SK-N-SH (cell line): ENCODE measurements around the gene CIAO2A. TPM values are rescaled to one million over a fixed set of nuclear protein-coding genes. Genes with fewer than 3 reads are reported as not detected.
"Not testable (repeated sequence)": the region's sequence is repeated elsewhere in the genome, so short reads cannot be mapped to it uniquely, and the experiment has no call there.

Source experiments
- CTCF ChIA-PET: fragments of 300-600, 350-600 bp; formaldehyde crosslinking; extraction: SDS; loops from one replicate; lab custom pipeline; 2021; lab: Yijun Ruan, JAX
- POLR2A ChIA-PET: fragments of 350-600 bp; sonication (Branson Sonifier 250); formaldehyde crosslinking; extraction: SDS; loops from one replicate; lab custom pipeline; 2020; ENCODE audit warnings: antibody characterized with exemption, inconsistent platforms; lab: Yijun Ruan, JAX
- DNase-seq: peaks from one replicate; pipeline ENCODE4 v3.0.0; 2012
- H2AFZ ChIP-seq: fragments of 200-600 bp; sonication (generic); 2 replicates; pipeline ENCODE4 v1.8.1; 2016; ENCODE audit warnings: antibody characterized with exemption, mild to moderate bottlenecking, low read depth
- H3F3A ChIP-seq: fragments of 200-600 bp; sonication (generic); replicated peaks from 2 replicates; pipeline ENCODE3; 2016; ENCODE audit warnings: antibody characterized with exemption, mild to moderate bottlenecking; ENCODE audit not compliant: insufficient read depth
- H3K27ac ChIP-seq, 2 experiments: fragments of 200-500 bp in 1 of 2; fragments of 200-600 bp in 1 of 2; sonication (Bioruptor generic) in 1 of 2; sonication (generic), shearing (Covaris generic) in 1 of 2; 2 replicates each; pipeline versions ENCODE4 v1.5.1 to v1.6.1; 2014 to 2016; ENCODE audit warnings: low read depth in 2 of 2, inconsistent platforms in 1 of 2, low read length in 1 of 2, mild to moderate bottlenecking in 1 of 2, mixed read lengths in 1 of 2
- H3K27me3 ChIP-seq: fragments of 200-600 bp; sonication (generic), shearing (Covaris generic); 2 replicates; pipeline ENCODE4 v1.6.1; 2016; ENCODE audit warnings: mixed run types; ENCODE audit not compliant: insufficient read depth
- H3K36me3 ChIP-seq, 2 experiments: fragments of 200-500 bp in 1 of 2; fragments of 200-600 bp in 1 of 2; sonication (Bioruptor generic) in 1 of 2; sonication (generic) in 1 of 2; replicated peaks in 1 of 2; 2 replicates each; pipeline versions ENCODE3 to v1.5.1; 2014 to 2016; ENCODE audit warnings: low read length in 1 of 2, mild to moderate bottlenecking in 1 of 2; ENCODE audit not compliant: insufficient read depth in 2 of 2, control insufficient read depth in 1 of 2
- H3K4me1 ChIP-seq, 2 experiments: fragments of 200-500 bp in 1 of 2; fragments of 200-600 bp in 1 of 2; sonication (Bioruptor generic) in 1 of 2; sonication (generic), shearing (Covaris generic) in 1 of 2; 2 replicates each; pipeline versions ENCODE4 v1.5.1 to v1.6.1; 2014 to 2016; ENCODE audit warnings: low read depth in 1 of 2, low read length in 1 of 2, mixed run types in 1 of 2; ENCODE audit not compliant: insufficient read depth in 2 of 2, control insufficient read depth in 1 of 2
- H3K4me2 ChIP-seq: fragments of 200-600 bp; sonication (generic), shearing (Covaris generic); 2 replicates; pipeline ENCODE4 v1.6.1; 2017; ENCODE audit warnings: mixed run types
- H3K4me3 ChIP-seq, 2 experiments: fragments of 200-500 bp in 1 of 2; fragments of 200-600 bp in 1 of 2; sonication (Bioruptor generic) in 1 of 2; sonication (generic), shearing (Covaris generic) in 1 of 2; 2 replicates each; pipeline versions ENCODE4 v1.5.1 to v1.8.1; 2014 to 2016; ENCODE audit warnings: low read depth in 2 of 2, inconsistent platforms in 1 of 2, low read length in 1 of 2, mild to moderate bottlenecking in 1 of 2, mixed read lengths in 1 of 2, moderate library complexity in 1 of 2
- H3K79me2 ChIP-seq: fragments of 200-600 bp; sonication (generic); 2 replicates; pipeline ENCODE4 v1.8.1; 2017; ENCODE audit warnings: mild to moderate bottlenecking; ENCODE audit not compliant: insufficient read depth
- H3K9ac ChIP-seq: fragments of 200-600 bp; sonication (generic); 2 replicates; pipeline ENCODE4 v1.6.1; 2017; ENCODE audit warnings: mixed run types
- H3K9me2 ChIP-seq: fragments of 200-600 bp; sonication (generic); 2 replicates; pipeline ENCODE4 v1.6.1; 2017; ENCODE audit warnings: mixed run types
- H3K9me3 ChIP-seq: fragments of 200-600 bp; sonication (generic); 2 replicates; pipeline ENCODE4 v1.6.1; 2017; ENCODE audit warnings: mixed run types, mild to moderate bottlenecking, moderate library complexity
- H4K20me1 ChIP-seq: fragments of 200-600 bp; sonication (generic); 2 replicates; pipeline ENCODE4 v1.6.1; 2017; ENCODE audit warnings: mild to moderate bottlenecking, mixed run types; ENCODE audit not compliant: insufficient read depth
- EZH2phosphoT487 ChIP-seq: fragments of 200-600 bp; sonication (generic); IDR thresholded peaks from 2 replicates; pipeline ENCODE4 v1.6.1; 2017; ENCODE audit warnings: low read depth, mixed run types, mild to moderate bottlenecking, antibody characterized with exemption, moderate library complexity, borderline replicate concordance
- FOXM1 ChIP-seq: IDR thresholded peaks from 2 replicates; pipeline ENCODE4 v1.4.0; 2012; ENCODE audit warnings: low read depth, mild to moderate bottlenecking
- JUND ChIP-seq: IDR thresholded peaks from 2 replicates; pipeline ENCODE4 v1.4.0; 2012
- MAX ChIP-seq: IDR thresholded peaks from 2 replicates; pipeline ENCODE4 v1.4.0; 2012; ENCODE audit warnings: low read depth
- MEF2A ChIP-seq: IDR thresholded peaks from 2 replicates; pipeline ENCODE4 v1.4.0; 2012; ENCODE audit warnings: low read depth, borderline replicate concordance
- NRF1 ChIP-seq: IDR thresholded peaks from 2 replicates; pipeline ENCODE4 v1.6.1; 2012; ENCODE audit warnings: low read depth, mild to moderate bottlenecking, low read length
- PBX3 ChIP-seq: IDR thresholded peaks from 2 replicates; pipeline ENCODE4; 2012
- POLR2AphosphoS5 ChIP-seq: IDR thresholded peaks from 2 replicates; pipeline ENCODE4 v1.6.1; 2012; ENCODE audit warnings: low read depth, low read length
- TAF1 ChIP-seq: IDR thresholded peaks from 2 replicates; pipeline ENCODE4 v1.6.1; 2012; ENCODE audit warnings: low read depth, mild to moderate bottlenecking, low read length, moderate library complexity, borderline replicate concordance
- USF1 ChIP-seq: IDR thresholded peaks from 2 replicates; pipeline ENCODE4 v1.4.0; 2012; ENCODE audit warnings: low read depth, borderline replicate concordance
- WGBS: methylation state at CpG from one replicate; pipeline ENCODE4 v1.1.6; 2017; ENCODE audit warnings: low lambda C conversion rate; 5-methylcytosine and 5-hydroxymethylcytosine counted together
- polyA plus RNA-seq, 3 experiments: library from polyadenylated mRNA; depleted of rRNA; stranded (reverse); fragments of >200 nt; gene quantifications; 2 replicates each; pipeline ENCODE4 v1.2.3, GENCODE V29; 2012

The CIAO2A gene
- polyA plus RNA-seq, 1 of the 3 experiments (the other 2 are of a cell fraction) = 65.3 TPM

- no peak overlapping the region for H3K4me3 ChIP-seq
- H3K9ac ChIP-seq = no peak overlapping the region
- peaks cover 70% of the 10 kb centered on the region for H3K79me2 ChIP-seq
- 96% methylated on average over 3 of the region's 3 CpGs for WGBS
- no peaks in the 10 kb centered on the region for H3K27me3 ChIP-seq
- no peak overlapping the region for H3K27ac ChIP-seq
- TF ChIP-seq EZH2phosphoT487 = no peak
- no peak for TF ChIP-seq POLR2AphosphoS5
- no peak for TF ChIP-seq MAX
- TF ChIP-seq USF1 = no peak
- TF ChIP-seq FOXM1 = no peak
- no peak for TF ChIP-seq NRF1
- no peak for TF ChIP-seq PBX3
- no peak for TF ChIP-seq TAF1
- TF ChIP-seq MEF2A = no peak
- TF ChIP-seq JUND = no peak
- H3K9me2 ChIP-seq = no peaks in the 10 kb centered on the region
- no peaks in the 10 kb centered on the region for H3K9me3 ChIP-seq
- peaks cover 42% of the 10 kb centered on the region for H4K20me1 ChIP-seq
- peaks cover 2% of the 10 kb centered on the region for H3F3A ChIP-seq
- no peak for DNase-seq
- peaks cover 26 to 38% of the 10 kb centered on the region in 2 experiments for H3K36me3 ChIP-seq
- ChIA-PET POLR2A (no interaction called here), CTCF (interaction anchor here (0.8 to 3.1 kb wide), 2 partner anchors 36 to 42 kb away, joined by 3 to 11 read pairs; no protein-coding TSS in a partner anchor)
- H3K4me2 ChIP-seq = no peak overlapping the region
- H3K4me1 ChIP-seq = no peaks in the 10 kb centered on the region; a peak in 2 of 4 replicates
- no peak overlapping the region for H2AFZ ChIP-seq
These were observed 17.5 kb upstream of the CIAO2A start for GRCh38 chr15:64110950-64111678.

- H3K27me3 ChIP-seq, DNase-seq, H3K4me2 ChIP-seq, H3F3A ChIP-seq, H3K9me2 ChIP-seq, POLR2A ChIA-PET, H3K27ac ChIP-seq, H3K4me3 ChIP-seq, H3K9ac ChIP-seq, H2AFZ ChIP-seq, H3K4me1 ChIP-seq, H3K9me3 ChIP-seq: not testable (repeated sequence)
- CTCF ChIA-PET = interaction anchor here (0.8 kb wide), 1 partner anchor 37 kb away, joined by 3 read pairs; no protein-coding TSS in a partner anchor
- Histone ChIP-seq H3K79me2 (peaks cover 79% of the 10 kb centered on the region), H4K20me1 (peaks cover 49% of the 10 kb centered on the region), H3K36me3 (peaks cover 22 to 30% of the 10 kb centered on the region in 2 experiments)
- WGBS = 96% methylated on average over 4 of the region's 4 CpGs
These were observed 16.6 kb upstream of the CIAO2A start for GRCh38 chr15:64110108-64110701.
